ENCODE measurements around the gene JARID2.

- TF ChIP-seq, protein P1, sequence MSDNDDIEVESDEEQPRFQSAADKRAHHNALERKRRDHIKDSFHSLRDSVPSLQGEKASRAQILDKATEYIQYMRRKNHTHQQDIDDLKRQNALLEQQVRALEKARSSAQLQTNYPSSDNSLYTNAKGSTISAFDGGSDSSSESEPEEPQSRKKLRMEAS (IDR thresholded peaks at IDR 0.05; ENCODE audit: low read depth, low read length) = no peak
- no peak for TF ChIP-seq CTCF (IDR thresholded peaks at IDR 0.05; ENCODE audit: low read depth, low read length)
- no peak for TF ChIP-seq POLR2A (IDR thresholded peaks at IDR 0.05; ENCODE audit: extremely low read depth, insufficient read length)
- no peak for TF ChIP-seq MYC (IDR thresholded peaks at IDR 0.05; ENCODE audit: low read depth, low read length)
Observed at GRCh38 chr6:15400572-15401004, 154.7 kb downstream of the JARID2 start.

All from NB4 (cell line).